GM21619 (cell line): ENCODE results near the gene NDUFS8.
A peak's percentile ranks its signal among the peaks of the same experiment; 100 is the strongest.
"Not testable (repeated sequence)": the region's sequence is repeated elsewhere in the genome, so short reads cannot be mapped to it uniquely, and the experiment has no call there.

Experiments
- ATAC-seq: cut with Tn5 transposase; IDR thresholded peaks from one replicate; pipeline ENCODE4 v1.9.1; 2021; ENCODE audit not compliant: unreplicated experiment

Gene NDUFS8

DNA sequence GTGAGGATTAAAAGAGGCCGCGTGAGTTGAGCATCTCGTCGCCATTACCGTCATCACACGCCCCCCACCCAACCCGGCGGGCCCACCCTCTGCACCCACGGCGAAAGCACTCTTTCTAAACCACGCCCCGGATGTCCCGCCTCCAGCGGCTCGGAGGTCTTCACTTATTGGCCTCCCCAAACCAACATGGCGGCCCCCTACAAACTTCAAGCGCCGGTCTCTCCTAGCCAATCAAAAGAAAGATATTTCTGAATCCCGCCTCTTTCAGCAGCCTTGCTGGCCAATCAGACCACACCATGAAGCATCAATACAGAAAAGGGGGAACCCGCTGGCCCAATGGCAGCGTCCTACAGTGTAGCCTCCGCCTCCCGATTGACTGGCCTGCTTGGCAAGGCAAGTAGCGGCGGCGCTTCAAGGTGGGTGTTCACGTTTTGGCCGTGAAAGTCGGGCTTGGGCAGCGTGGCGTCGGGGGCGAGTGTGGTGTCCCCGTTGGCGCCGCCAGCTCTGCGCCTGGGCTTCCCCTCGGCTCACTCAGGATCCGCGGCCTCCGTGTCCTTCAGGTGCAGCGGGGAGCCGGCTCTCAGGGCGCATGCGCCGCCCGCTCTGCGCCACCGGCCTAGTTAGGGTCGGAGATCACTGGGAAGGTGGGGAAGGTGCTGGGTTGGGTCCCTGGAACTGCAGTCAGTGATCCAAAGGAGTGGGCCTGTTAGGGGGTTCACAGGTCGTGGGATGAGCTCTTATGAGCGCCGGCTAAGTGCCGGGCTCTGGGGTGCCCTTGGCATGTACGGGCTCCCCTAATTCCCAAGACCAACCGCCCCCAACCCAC lies at the start of gene NDUFS8:
Gene NDUFS8 (plus strand): TSS at position 364 of the 826 bp plus-strand sequence. CDS start 1,471 bp downstream, outside the sequence.
- ATAC-seq: peak; percentile 88

DNA sequence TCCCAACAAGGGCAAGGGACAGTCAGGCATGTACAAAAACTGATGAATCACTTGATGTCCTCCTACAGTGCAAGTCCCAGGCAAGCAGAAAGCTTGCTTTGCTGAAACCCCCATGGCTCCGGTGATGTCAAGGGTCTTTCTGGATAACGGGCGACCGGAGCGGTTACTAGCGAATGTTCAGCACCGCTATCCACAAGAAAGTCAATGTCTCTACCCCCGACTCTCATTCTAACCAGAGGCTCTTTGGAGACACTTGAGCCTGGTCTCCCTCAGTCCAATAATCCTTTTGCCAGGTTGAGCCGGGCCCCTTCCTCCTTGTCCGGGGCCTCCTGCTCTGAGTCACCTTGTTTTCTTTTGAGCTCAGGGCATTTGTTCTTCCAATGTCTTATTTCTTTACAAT lies 49.3 kb upstream of the NDUFS8 start:
- ATAC-seq: not testable (repeated sequence)

DNA sequence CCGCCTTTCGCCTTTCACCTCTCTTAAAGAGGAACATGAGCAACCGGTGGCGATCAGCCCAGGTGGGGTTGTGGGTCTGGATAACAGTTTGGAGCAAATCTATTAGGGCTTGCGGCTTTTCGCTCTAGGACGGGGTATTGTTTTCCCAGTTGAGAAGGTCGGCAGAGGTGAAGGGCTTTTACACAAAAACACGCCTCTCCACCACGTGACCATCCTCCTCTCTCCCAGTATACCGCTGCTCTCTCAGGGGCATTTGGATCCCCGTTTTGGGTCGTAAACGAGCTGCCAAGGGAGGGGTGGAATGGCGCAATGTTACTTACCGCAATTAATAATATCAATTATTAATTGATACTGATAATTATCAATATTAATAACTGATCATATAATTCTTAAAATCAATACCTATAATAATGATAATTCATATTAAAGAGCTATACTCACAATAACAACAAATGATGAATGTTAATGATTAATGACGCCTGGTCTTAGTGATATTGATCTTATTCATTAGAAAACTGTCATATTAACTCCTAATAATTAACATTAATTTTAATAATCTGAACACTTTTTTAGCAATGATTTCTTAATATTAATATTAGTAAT lies 48.1 kb upstream of the NDUFS8 start:
- ATAC-seq: not testable (repeated sequence)

DNA sequence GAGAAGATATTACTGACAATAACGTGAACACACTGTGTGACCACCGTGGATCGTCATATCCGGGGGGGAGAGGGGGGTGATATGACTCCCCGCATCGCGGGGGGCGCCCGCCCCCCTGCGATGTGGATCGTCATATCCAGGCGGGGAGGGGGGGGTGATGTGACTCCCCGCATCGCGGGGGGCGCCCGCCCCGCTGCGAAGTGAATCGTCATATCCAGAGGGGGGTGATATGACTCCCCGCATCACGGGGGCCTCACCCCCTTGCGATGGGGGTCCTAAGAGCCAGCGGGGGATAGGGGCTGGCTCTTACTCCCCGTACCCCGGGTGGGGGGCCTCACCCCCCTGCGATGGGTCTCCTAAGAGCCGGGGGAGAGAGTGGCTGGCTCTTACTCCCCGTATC lies 46.5 kb upstream of the NDUFS8 start:
- ATAC-seq: no peak

DNA sequence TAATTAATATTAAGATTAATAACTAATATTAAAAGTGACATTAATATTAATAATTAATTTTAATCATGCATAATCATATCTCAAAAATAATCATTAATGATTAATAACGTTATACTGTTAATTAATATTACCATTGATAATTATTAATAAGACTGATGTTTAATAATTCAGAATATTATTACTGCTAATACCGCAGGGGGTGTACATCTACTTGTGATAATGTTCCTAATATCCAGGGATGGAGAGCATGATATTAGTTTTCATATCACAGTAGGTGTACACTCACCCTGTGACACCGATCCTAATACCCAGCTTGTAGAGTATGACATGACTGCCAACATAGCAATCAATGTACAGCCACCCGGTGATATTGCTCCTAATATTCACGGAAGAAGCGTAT lies 45.2 kb upstream of the NDUFS8 start:
- ATAC-seq: not testable (repeated sequence)

DNA sequence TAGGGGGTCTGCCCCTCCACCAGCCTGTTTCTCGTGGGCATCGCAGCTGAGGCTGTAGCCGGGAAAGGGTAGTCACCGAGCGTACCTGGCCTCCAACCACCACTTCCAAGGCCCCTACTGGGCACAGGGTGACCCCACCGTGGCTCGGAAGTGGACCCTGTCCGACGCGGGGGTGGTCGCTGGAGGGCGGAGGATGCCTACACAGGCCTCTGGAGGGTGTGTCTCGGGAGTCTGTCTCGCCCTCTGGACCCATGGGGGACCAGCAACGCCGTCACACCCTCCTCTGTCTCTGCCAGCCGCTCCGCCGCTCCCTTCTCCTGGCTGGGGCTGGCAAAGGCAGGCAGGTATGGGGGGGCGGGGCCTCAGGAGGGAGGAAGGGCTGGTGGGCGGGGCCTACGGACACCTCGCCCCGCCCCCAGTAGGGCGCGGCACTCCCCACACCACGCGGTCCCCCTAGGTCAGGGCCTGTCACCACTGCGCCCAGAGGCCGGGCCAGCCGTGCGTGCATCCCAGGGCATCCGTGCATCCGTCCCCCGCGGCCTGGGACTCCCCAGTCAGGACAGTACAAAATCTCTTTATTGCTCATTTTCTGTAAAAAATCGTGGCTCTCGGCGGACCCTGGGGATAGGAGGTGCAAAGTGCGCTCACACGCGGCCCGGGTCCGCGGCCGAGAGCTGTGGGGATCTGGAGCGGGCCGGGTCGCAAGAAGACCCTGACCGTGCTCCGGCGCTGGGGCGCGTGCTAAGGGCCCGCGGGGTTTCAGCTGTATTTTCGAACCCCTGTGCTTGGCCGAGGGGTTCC lies 39.7 kb upstream of the NDUFS8 start:
- ATAC-seq: not testable (repeated sequence)

DNA sequence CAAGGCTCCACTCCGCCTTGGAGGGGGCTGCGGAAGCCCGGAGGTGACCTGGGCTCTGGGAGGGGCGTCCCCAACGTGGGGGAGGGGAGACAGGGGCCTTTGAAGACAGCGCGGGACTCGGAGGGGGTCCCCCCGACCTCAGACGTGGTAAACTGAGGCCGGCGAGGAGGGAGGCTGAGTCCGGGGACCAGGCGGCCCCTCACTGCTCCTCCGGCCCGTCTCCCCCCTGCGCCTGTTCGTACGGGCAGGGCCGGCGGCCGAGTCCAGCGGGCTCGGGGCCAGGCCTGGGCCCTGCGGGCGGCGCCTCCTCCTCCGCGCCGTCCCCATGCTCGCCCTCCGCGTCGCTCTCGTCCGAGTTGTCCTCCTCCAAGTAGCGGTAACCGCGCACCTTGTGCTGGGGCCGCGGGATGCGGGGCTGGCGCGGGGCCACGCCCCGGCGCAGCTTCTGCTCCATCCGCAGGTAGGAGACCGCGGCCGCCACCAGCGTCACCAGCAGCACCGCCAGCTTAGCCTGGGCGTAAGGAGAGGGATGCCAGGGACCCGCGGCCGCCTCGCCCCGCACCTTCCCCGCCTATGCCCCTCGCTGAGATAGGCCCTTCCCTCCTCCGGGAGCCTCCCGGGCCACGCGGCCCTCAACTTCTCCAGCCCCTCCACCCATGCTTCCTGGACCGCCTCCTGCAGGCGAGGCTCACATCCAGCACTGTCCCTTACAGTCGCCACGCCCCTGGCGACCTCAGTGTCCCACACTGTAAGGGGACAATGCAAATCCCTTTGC lies 38.9 kb upstream of the NDUFS8 start:
- ATAC-seq: not testable (repeated sequence)

DNA sequence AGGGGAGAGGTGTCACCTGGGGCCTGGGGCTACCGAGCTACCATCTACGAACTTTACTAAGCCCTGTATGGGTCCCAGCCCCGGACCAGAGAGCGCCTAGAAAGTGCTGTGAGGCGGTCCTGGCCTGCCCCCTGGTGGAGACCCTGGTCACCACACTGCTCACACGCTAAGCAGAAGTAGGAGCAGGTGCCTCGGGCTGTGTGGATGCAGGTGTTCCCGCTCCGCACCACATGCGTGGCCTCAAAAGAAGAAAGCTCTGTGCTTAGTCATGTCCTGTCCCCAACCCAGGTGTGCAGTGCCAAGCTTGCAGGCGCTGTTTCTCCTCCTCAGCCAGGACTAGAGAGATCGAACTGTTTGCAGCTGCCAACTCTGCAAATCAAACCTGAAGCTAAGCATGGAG lies 36.7 kb upstream of the NDUFS8 start:
- not testable (repeated sequence) for ATAC-seq

DNA sequence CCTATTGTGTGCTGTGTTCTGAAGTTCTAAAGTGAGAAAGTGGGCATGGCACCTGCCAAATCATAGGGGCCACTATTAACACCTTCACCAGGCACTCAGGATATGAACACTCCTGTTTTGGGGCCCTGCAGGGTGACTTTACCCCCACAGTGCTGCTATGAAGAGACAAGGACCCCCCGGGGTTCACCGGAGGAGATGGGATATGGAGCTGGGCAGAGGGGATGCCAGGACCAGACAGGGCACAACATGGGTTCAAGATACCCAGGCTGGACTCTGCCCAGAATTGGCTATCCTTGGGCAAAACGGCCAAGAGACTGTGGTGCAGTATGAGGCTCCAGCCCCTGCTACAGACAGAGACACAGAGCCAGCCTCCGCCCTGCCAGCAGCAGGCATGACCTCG lies 36.1 kb upstream of the NDUFS8 start:
- ATAC-seq: not testable (repeated sequence)

DNA sequence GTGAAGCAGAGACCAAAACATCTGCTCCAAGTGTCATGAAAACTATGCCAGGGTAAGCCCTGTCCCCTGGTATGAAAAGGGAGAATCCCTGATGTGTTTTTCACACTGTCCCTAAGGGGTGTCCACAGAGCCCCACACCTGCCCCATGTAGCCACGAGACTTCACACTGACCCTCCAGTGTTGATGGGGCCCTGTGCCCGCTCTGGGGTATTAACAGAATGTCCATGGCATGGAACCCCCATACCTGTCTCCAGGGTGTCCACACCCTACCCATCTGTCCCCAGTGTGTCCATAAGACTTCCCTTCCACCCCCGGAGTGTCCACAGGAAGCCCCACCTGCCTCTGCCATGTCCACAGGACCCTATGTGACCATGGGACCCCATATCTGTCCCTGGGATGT lies 35.4 kb upstream of the NDUFS8 start:
- ATAC-seq: not testable (repeated sequence)

DNA sequence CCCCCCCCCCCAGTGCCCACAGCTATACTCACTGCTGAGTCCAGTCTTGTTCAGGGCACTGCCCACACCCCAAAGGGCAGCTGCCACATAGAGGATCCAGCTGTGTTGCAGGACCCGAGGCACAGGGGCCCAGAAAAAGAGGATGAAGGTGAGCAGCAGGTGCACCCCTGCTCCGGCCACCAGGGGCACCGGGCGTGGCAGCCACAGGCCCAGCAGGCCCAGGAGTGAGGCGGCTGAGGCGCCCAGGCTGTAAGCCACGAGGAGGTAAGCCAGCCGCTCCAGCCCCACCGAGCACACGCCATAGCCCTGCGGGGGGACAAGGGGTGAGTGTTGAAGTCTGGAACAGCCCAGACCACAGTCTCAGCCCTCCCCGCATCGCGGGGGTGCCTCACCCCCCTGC lies 34.9 kb upstream of the NDUFS8 start:
- not testable (repeated sequence) for ATAC-seq

DNA sequence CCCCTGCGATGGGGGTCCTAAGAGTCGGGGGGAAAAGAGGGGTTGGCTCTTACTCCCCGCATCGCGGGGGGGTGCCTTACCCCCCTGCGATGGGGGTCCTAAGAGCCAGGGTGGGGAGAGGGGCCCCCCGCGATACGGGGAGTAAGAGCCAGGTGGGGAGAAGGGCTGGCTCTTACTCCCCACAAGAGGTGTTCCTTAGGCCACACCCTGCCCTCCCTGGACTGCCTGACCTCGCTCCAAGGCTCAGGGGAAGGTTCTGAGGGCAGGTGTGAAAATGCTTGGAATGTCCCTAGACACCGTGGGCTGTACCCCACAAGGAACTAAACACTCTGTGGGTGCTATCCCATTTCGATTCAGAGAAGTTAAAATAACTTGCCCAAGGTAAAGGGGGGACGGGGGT lies 34.4 kb upstream of the NDUFS8 start:
- no peak for ATAC-seq

DNA sequence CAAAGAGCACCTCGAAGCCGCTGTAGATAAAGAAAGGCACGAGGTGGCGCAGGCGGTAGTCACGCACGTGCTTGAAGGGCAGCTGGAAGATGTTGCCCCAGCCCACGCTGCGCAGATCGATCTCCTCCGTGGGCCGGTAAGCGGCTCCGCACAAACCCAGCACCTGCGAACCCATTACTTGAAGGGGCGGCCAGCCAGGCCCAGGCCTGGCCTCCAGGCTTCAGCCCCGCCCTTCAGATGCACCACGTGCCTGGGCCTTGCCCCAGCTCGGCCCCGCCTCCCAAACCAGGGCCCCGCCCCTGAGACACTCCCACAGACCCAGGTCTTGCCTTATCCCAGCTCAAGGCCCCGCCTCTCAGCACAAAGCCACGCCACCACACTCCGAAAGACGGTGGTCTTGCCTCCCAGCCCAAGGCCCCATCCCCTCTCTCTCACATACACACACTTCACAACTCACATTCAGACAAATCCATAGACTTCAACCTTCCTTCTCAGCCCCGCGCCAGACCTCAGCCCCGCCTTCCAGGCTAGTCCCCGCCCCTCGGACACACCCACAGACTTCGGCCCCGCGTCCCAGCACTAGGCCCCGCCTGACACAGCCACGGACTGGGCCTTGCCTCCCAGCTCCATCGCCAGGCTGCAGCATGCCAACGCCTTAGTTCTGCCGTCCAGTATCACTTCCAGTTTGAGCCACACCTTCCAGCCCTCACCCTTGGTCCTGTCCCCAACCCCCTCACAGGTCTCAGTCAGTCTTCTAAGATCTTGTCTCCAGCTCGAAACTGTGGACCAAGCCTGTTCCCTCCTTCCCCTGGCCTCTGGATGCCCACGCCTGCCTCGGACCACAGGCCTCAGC lies 33.6 kb upstream of the NDUFS8 start:
- no peak for ATAC-seq

DNA sequence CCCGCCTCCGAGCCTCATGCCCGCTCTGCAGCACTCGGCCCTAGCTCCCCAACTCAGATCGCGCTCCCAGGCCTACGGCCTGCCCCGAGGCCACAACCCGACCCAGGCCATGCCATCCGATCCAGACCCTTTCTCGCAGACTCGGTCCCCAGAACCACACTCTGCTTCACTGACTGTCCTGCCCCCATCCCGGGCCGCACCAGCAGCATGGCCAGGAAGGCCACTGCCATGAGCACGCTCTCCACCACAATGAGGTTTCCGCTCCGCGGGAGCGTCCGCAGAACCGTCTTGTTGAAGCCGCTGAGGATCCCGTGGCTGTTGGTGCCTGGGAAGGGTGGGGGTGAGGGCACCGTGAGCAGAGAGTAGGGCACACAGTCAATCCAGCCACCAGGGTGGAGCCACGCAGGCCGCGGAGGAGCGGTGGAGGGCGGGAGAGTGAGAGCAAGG lies 33.0 kb upstream of the NDUFS8 start:
- ATAC-seq: no peak

DNA sequence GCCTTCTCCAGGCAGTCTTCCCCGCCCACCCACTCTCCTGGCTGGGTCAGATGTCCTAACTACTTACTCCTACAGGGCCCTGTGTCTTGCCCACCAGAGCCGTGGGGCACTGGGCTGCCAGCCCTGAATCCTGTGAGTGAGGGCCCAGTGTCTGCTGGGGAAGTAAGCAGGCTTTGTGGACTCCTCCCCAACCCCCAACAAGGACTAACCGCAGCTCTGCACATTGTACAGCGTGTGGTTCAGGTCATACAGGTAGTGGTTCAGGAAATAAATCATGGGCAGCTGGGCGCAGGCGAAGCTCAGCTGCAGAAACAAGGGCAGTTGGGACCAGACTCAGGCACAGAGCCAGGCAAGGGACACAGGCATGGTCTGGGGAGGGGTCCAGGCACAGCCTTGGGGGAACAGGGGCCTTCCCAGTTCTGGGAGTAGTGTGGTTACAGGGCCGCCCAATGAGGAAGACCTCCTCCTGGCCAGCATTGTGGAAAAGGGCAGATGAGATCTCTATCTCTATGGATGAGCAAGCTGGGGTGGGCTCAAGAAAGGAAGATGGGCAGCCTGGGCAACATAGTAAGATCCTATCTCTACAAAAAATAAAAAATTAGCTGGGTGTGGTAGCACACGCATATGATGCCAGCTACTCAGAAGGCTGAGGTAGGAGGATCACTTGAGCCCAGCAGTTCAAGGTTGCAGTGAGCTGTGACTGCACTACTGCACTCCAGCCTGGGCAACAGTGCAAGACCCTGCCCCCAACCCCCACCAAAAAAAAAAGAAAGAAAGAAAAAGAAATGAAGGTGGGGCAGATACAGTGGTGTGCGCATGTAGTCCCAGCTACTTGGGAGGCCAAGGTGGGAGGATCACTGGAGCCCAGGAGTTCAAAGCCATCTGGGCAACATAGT lies 32.1 kb upstream of the NDUFS8 start:
- ATAC-seq: no peak

DNA sequence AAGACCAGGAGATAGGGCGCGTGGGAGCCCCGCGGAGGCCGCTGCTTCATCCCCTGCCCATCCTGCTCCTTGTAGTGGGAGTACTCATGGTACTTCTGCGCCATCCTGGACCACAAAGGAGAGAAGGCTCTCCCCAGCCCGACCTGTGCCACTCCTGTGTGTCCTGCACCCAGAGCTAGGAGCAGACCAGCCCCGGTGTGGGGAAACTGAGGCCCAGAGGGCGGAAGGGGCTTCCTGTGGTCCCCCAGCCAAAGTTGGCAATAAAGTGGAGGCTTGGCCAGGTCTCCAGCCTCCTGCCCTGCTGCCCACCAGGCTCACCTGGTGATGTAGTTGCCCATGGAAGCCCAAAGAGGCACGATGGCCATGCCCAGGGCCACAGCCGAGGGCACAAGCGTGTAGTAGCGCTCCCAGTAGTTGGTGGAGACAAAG lies 31.3 kb upstream of the NDUFS8 start:
- no peak for ATAC-seq

DNA sequence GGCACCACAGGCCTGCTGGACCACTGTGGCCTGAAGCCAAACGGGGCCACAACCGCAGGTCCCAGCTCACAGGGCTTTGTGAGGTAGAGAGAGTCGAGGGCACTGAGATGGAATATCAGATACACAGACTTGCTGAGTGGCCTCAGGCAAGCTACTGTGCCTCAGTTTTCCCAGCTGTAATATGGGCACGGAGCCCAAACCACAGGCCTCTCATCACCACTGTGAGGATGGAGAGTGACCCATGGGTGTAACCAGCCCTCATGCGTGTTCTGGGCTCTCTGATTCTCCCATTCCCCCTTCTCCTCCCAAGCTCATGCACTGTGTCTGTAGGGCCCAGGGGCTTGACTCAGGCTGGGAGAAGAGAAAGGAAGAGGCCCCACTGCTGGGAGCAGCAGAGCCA lies 30.8 kb upstream of the NDUFS8 start:
- ATAC-seq: no peak

DNA sequence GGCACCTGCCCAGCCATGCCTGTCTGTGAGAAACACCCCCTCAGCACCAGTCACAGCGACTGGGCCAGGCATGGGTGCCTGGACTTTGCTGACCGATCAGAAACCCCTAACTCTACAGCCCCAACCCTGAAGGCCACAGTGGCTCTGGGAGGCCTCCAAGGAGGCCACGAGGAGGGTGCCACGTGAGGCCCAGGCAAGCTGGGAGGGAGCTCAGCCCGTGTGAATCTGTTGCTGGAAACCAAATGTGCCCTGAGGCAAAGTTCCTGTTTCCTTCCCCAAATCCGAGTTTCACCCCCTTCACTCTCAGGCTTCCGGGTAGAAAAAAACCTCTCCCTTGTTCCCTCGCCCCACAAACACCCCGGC lies 27.9 kb upstream of the NDUFS8 start:
- peak; percentile 9 for ATAC-seq
